Fibroblast of pulmonary artery (primary cell): ENCODE measurements around the gene NPLOC4.

Experiments
- DNase-seq: peaks from one replicate; pipeline ENCODE4 v3.0.0-alpha.2; 2010; ENCODE audit warnings: low read depth
- H3K4me3 ChIP-seq: replicated peaks from 2 replicates; pipeline ENCODE4 v1.5.1; 2011; ENCODE audit warnings: low read depth, mild to moderate bottlenecking, control low read depth, low read length, moderate library complexity
- TF ChIP-seq, protein P1 (sequence below): IDR thresholded peaks from 2 replicates; pipeline ENCODE4 v1.5.1; 2011; ENCODE audit warnings: mild to moderate bottlenecking, control low read depth, low read length, inconsistent platforms; ENCODE audit errors: missing control alignments

NPLOC4 gene

DNA sequence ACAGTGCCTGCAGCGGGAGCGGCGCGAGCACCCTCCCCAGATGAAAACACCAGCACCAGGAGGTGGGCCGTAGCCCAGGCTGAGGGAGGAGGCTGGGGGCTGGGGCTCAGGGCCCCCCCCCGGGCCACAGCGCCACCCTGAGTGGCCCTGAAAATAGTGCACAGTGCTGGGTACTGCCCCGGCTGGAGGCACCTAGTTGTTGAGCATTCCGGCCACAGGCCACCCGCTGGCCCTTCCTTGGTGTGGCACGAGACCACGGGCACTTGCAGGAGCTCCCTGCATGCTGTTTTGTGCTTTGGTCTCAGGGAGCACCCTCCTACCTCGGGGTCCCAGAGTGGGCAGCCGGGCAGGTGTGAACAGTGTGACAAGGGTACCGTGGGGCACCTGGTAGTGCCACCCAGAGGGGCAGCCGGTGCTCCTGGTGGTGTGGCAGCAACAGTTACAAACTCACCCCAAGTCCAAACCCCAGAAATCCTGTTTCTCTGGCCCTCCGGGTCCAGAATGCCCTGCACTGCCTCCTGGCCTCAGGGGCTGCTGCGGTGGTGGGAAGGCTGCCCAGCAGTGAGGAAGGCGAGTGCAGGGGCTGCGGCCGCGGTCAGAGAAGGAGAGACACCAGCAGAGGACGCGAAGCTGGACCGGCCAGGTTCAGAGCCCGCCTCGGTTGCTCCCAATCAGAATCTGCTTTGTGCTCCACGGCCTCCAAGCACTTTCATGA, 96.8 kb downstream of the NPLOC4 start:
- no peak overlapping the region for H3K4me3 ChIP-seq
- no peak for DNase-seq
- TF ChIP-seq, protein P1, sequence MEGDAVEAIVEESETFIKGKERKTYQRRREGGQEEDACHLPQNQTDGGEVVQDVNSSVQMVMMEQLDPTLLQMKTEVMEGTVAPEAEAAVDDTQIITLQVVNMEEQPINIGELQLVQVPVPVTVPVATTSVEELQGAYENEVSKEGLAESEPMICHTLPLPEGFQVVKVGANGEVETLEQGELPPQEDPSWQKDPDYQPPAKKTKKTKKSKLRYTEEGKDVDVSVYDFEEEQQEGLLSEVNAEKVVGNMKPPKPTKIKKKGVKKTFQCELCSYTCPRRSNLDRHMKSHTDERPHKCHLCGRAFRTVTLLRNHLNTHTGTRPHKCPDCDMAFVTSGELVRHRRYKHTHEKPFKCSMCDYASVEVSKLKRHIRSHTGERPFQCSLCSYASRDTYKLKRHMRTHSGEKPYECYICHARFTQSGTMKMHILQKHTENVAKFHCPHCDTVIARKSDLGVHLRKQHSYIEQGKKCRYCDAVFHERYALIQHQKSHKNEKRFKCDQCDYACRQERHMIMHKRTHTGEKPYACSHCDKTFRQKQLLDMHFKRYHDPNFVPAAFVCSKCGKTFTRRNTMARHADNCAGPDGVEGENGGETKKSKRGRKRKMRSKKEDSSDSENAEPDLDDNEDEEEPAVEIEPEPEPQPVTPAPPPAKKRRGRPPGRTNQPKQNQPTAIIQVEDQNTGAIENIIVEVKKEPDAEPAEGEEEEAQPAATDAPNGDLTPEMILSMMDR, result no peak

GRCh38 chr17:81539571-81539900, 97.4 kb downstream of the NPLOC4 start:
- no peak for DNase-seq
- no peak overlapping the region for H3K4me3 ChIP-seq
- TF ChIP-seq, protein P1, result no peak

DNA sequence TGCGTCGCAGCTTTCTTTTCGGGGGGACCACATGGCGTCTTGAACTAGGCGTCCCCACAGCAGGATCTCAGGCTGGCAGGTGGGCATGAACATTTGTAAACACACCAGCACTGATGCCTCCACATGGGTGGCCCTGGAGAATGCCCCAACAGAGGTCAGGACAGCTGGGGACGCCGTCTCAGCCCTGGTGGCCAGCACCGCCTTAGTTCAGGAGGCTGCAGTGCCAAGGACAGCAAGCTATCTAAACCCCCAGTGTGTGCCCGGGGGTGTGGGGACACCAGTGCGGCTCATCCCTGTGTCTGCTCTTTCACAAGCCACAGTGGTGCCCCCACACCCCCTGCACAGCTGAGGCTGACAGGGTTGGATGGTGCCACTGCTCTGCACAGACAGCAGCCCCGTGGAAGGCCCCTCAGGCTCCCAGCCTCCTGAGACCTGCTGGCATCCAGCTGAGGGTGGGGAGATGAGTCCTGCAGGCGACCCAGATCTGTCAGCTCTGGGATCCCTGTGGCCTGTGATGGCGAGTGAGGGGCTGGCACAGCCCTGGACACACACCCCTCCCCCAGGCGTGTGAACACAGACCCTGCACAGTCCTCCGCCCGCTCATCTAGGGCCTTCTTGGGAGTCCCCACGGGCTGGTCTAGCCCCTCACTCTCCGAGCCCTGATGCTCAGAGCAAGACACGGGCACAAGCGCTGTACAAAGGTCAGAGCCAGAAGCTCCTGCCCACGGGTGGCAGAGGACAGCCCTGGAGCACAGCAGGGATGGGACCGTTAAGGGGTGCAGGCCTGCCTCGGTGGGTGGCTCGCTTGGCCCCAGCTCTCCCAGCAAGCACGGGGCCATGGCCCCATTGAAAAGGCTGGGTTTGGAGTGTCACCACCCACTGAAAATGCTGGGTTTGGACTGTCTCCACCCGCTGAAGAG, 98.0 kb downstream of the NPLOC4 start:
- no peak for DNase-seq
- TF ChIP-seq, protein P1, result no peak
- no peak overlapping the region for H3K4me3 ChIP-seq

GRCh38 chr17:81537856-81538555, 98.9 kb downstream of the NPLOC4 start:
- TF ChIP-seq, protein P1, result no peak
- no peak overlapping the region for H3K4me3 ChIP-seq
- DNase-seq, result no peak

DNA sequence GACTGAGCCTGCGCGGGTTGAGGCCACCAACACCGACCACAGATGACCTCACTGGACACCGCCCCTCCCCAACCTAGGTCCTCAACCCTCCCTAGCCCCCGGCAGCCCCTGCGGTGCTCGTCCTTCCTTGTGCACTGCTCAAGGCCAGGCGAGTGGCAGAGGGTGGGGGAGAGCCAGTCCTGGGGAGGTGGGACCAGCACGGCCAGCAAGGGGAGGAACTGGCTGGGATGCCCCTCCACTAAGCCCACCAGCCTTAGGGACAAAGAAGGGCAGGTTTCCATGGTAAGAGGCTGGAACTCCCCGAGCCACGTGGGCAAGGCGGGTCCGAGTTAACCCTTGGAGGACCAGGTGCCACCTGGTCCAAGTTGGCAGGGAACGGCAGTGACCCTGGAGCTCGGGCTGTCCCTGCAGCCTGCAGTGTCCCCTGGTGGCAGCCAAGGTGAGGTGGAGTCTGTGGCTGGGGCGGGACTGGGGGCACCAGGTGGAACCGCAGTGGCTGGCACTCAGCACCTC, 99.5 kb downstream of the NPLOC4 start:
- TF ChIP-seq, protein P1, result peak; percentile 43
- no peak for DNase-seq
- H3K4me3 ChIP-seq, result no peak overlapping the region

DNA sequence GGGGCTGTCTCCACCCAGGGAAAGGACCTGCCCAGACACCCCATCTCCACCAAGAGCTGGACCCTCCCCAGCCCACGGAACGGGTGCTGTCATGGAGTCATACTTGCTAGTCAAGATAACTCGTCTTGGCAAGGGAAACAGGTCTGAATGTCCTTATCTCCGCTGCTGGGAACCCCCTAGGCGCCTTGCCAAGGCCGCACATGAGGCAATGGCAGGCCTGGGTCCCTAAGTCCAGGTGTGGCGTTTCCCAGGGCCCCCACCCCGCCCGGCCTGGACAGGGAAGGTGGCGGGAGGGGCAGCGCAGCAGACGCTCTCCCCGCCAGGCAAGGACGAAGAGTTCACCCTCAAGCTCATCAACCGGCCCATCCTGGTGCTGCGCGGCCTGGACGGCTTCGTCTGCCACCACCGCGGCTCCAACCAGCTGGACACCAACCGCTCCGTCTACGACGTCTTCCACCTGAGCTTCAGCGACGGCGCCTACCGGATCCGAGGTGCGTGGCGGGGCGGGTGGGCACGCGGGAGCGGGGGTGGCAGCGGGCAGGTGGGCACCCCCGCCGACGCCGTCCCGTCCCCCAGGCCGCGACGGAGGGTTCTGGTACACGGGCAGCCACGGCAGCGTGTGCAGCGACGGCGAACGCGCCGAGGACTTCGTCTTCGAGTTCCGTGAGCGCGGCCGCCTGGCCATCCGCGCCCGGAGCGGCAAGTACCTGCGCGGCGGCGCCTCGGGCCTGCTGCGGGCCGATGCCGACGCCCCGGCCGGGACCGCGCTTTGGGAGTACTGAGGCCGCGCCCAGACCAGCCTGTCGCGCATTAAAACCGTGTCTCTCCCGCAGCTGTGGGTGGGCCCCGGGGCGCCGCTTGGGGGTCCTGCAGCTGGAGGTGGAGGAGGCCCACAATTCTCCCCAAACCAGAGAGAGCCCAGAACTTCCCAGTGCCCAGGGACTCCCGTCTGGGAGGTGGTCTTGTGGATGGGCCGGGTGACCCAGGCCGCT, 100.3 kb downstream of the NPLOC4 start:
- TF ChIP-seq, protein P1, result no peak
- DNase-seq, result no peak
- no peak overlapping the region for H3K4me3 ChIP-seq
